Measurements from ENCODE around the gene STK11. TPM values are rescaled to one million over a fixed set of nuclear protein-coding genes. Genes with fewer than 3 reads are reported as not detected.
A peak's percentile ranks its signal among the peaks of the same experiment; 100 is the strongest.

The STK11 gene
- total and polyA plus RNA-seq, 2 experiments from 2014 or later: 122 to 180 TPM

GRCh38 chr19:1248139-1248785 is 42.7 kb downstream of the STK11 start, which contains the start of gene MIDN:
Gene MIDN (plus strand): TSS chr19:1248583. CDS start chr19:1250297, 1,714 bp downstream.
- Histone ChIP-seq H3K9me3 (ENCODE audit: low read depth) (no peaks in the 10 kb centered on the region), H3K27ac (peak within 1 kb of the TSS; percentile 97)
- DNase-seq (ENCODE audit: low read depth in 1 of 2, low spot score in 1 of 2): peak; percentile 88 to 93

DNA sequence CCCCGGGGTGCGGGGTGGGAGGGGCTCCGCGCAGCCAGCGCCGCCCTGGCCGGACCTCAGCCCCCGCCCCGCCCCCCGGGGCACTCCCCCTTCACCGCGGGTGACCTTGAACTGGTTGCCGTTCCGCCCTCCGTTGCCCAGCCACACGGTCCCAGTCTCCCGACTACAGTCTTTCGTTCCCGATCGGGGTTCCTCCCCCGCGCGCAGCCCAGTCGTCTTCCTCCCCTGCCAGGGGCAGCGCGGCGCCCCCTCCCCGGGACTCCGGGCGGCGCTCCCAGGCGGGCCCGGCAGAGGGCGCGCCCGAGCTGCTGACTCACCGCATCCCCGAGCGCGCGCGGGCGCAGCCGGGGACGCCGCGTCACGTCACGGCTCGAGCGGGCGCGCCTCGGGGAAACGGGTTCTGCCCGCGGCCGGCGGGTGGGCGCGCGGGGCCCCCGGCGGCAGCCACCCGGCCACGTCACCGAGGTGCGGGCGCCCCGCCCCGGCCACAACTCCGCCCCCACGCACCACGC is 43.3 kb downstream of the STK11 start:
- H3K36me3 ChIP-seq: peaks cover 5% of the 10 kb centered on the region
- H3K27ac ChIP-seq: peak overlapping the region; percentile 97
- H3K9me3 ChIP-seq (ENCODE audit: low read depth): no peaks in the 10 kb centered on the region
- peak overlapping the region; percentile 92 for H3K4me3 ChIP-seq
- DNase-seq (ENCODE audit: low read depth in 1 of 2, low spot score in 1 of 2): peak; percentile 86 to 87
- peak; percentile 66 for TF ChIP-seq CTCF (IDR thresholded peaks at IDR 0.05; ENCODE audit: low read depth, low read length)
- no peaks in the 10 kb centered on the region for H3K27me3 ChIP-seq
- peaks cover 19% of the 10 kb centered on the region for H3K4me1 ChIP-seq (ENCODE audit: low read depth)

More at GRCh38 chr19:1248139-1248785, 42.7 kb downstream of the STK11 start, which contains the start of gene MIDN:
- peak; percentile 32 for TF ChIP-seq CTCF (IDR thresholded peaks at IDR 0.05; ENCODE audit: low read depth, low read length)
- Histone ChIP-seq H3K4me3 (peak within 1 kb of the TSS; percentile 92), H3K36me3 (no peaks in the 10 kb centered on the region), H3K27me3 (no peaks in the 10 kb centered on the region), H3K4me1 (ENCODE audit: low read depth) (peaks cover 19% of the 10 kb centered on the region)

DNA sequence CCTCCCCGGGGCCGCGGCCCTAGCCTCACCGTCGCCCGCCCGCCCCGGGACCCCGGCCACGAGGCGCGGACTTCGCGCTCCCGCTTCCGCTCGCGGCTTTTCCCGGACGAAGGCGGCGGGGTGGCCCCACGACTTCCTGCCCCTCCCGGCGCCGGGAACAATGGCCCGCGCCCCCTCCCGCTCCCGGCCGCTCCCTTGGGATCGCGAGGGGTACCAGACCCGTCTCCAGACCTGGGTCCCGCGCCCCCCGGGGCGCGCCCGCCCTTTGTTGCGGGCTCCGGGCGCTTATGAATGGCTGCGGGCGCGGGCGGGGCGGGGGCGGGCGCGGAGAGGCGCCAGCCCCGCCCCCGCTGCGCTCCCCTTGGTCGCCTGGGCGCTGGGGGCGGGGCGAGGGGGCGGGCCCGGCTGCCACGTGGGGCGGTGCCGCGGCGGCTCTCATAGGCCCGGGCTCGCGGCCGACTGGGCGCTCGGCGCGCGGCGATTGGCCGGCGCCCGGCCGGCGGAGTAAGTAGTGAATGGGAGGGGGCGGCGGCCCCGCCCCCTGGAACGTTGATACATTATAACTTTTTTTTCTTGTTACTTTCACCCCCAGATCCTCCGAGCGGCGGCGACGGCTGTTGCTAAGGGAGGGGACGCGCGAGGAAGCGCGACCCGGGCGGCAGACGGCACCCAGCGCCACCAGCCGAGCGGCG is 43.9 kb downstream of the STK11 start:
- Histone ChIP-seq H3K27me3 (no peaks in the 10 kb centered on the region), H3K27ac (peak overlapping the region; percentile 97), H3K36me3 (peaks cover 11% of the 10 kb centered on the region), H3K4me1 (ENCODE audit: low read depth) (peaks cover 19% of the 10 kb centered on the region), H3K4me3 (peak overlapping the region; percentile 92), H3K9me3 (ENCODE audit: low read depth) (no peaks in the 10 kb centered on the region)
- TF ChIP-seq CTCF (IDR thresholded peaks at IDR 0.05; ENCODE audit: low read depth, low read length): no peak
- peak; percentile 98 for DNase-seq (ENCODE audit: low read depth in 1 of 2, low spot score in 1 of 2)

- Histone ChIP-seq H3K4me1 (ENCODE audit: low read depth) (peaks cover 13% of the 10 kb centered on the region), H3K36me3 (peaks cover 17% of the 10 kb centered on the region), H3K9me3 (ENCODE audit: low read depth) (no peaks in the 10 kb centered on the region), H3K4me3 (peak overlapping the region; percentile 92), H3K27ac (peak overlapping the region; percentile 91), H3K27me3 (no peaks in the 10 kb centered on the region)
- DNase-seq (ENCODE audit: low read depth in 1 of 2, low spot score in 1 of 2): no peak
- TF ChIP-seq CTCF (IDR thresholded peaks at IDR 0.05; ENCODE audit: low read depth, low read length): no peak
These were observed 44.4 kb downstream of the STK11 start for GRCh38 chr19:1249990-1250436.

- peak; percentile 87 to 88 for DNase-seq (ENCODE audit: low read depth in 1 of 2, low spot score in 1 of 2)
- peak overlapping the region; percentile 91 for H3K27ac ChIP-seq
- H3K4me1 ChIP-seq (ENCODE audit: low read depth): peaks cover 11% of the 10 kb centered on the region
- peak overlapping the region; percentile 92 for H3K4me3 ChIP-seq
- TF ChIP-seq CTCF (IDR thresholded peaks at IDR 0.05; ENCODE audit: low read depth, low read length): no peak
- no peaks in the 10 kb centered on the region for H3K9me3 ChIP-seq (ENCODE audit: low read depth)
- H3K27me3 ChIP-seq: no peaks in the 10 kb centered on the region
- H3K36me3 ChIP-seq: peaks cover 23% of the 10 kb centered on the region
These were observed 45.1 kb downstream of the STK11 start for GRCh38 chr19:1250437-1251260.
